Measurements from ENCODE around the gene CEBPG. TPM values are rescaled to one million over a fixed set of nuclear protein-coding genes. Genes with fewer than 3 reads are reported as not detected.

The CEBPG gene
- total and polyA plus RNA-seq, 7 experiments from 2014 or later: 7.8 to 22.4 (median 17.7) TPM

GRCh38 chr19:33387351-33388230 is 14.1 kb downstream of the CEBPG start:
- Mint-ChIP-seq H3K4me1 (peaks cover 6 to 13% (median 10%) of the 10 kb centered on the region in 7 donors), H3K27me3 (no peaks in the 10 kb centered on the region), H3K4me3 (no peak overlapping the region), H3K27ac (no peak overlapping the region), H3K9me3 (peaks cover 0 to 1% (median 0%) of the 10 kb centered on the region in 11 donors), H3K36me3 (peaks cover 0 to 3% (median 0%) of the 10 kb centered on the region in 5 donors)
- ATAC-seq: no peak
- Histone ChIP-seq H3K27me3 (ENCODE audit: control insufficient read depth in 2 of 2, insufficient read depth in 2 of 2, low read length in 2 of 2) (no peaks in the 10 kb centered on the region), H3K9me3 (ENCODE audit: control insufficient read depth in 2 of 3, low read length in 3 of 3) (no peaks in the 10 kb centered on the region), H3K4me3 (ENCODE audit: low read length) (no peak overlapping the region), H3K4me1 (ENCODE audit: control insufficient read depth in 2 of 2, insufficient read depth in 2 of 2, low read length in 2 of 2) (no peaks in the 10 kb centered on the region), H3K36me3 (ENCODE audit: control insufficient read depth in 2 of 3, insufficient read depth in 3 of 3, low read length in 3 of 3) (peaks cover 0 to 8% (median 0%) of the 10 kb centered on the region in 3 experiments), H3K27ac (ENCODE audit: low read depth, low read length) (no peak overlapping the region)
- DNase-seq: no peak
- intact Hi-C loops (cut with micrococcal nuclease): no loop called here
- CTCF ChIA-PET: no interaction called here
- POLR2A ChIA-PET: no interaction called here

DNA sequence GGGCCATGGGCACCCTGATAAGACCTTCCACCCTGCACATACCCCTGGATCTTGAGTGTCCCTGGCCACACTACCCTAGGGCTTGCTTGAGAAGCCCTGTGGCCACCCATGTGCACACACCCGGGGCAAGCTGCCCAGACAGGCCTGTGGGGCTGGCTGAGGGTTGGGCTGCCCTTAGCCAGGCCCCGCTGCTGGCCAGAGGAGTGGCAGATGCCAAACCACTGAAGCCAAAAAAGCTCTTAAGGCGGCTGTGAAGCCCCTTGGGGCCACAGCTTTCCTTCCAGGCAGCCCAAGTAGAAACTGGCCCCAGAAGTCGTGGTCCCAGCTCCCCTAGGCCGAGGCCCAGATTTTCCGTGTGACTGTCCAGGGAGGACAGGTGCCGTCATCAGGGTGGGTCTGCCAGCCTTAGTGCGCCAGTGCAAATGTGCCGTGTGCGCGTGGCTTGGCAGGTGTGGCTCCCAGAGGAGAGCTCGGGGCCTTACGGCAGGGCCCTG is 14.8 kb downstream of the CEBPG start:
- CTCF ChIA-PET: no interaction called here
- H3K27ac Mint-ChIP-seq: no peak overlapping the region
- H3K27me3 ChIP-seq (ENCODE audit: control insufficient read depth in 2 of 2, insufficient read depth in 2 of 2, low read length in 2 of 2): no peaks in the 10 kb centered on the region

GRCh38 chr19:33388725-33389420 is 15.4 kb downstream of the CEBPG start:
- H3K27ac Mint-ChIP-seq: no peak overlapping the region
- ChIA-PET POLR2A (no interaction called here), CTCF (no interaction called here)
- peaks cover 0 to 1% (median 0%) of the 10 kb centered on the region in 11 donors for H3K9me3 Mint-ChIP-seq
- intact Hi-C loops (cut with micrococcal nuclease): no loop called here
- H3K27me3 ChIP-seq (ENCODE audit: control insufficient read depth in 2 of 2, insufficient read depth in 2 of 2, low read length in 2 of 2): no peaks in the 10 kb centered on the region
- no peak overlapping the region for H3K27ac ChIP-seq (ENCODE audit: low read depth, low read length)
- peaks cover 0 to 3% (median 0%) of the 10 kb centered on the region in 5 donors for H3K36me3 Mint-ChIP-seq
- no peak for ATAC-seq
- H3K36me3 ChIP-seq (ENCODE audit: control insufficient read depth in 2 of 3, insufficient read depth in 3 of 3, low read length in 3 of 3): peaks cover 0 to 8% (median 0%) of the 10 kb centered on the region in 3 experiments
- no peaks in the 10 kb centered on the region for H3K4me1 ChIP-seq (ENCODE audit: control insufficient read depth in 2 of 2, insufficient read depth in 2 of 2, low read length in 2 of 2)
- no peaks in the 10 kb centered on the region for H3K9me3 ChIP-seq (ENCODE audit: control insufficient read depth in 2 of 3, low read length in 3 of 3)
- H3K4me1 Mint-ChIP-seq: peaks cover 3 to 10% (median 5%) of the 10 kb centered on the region in 7 donors
- no peak overlapping the region for H3K4me3 ChIP-seq (ENCODE audit: low read length)
- no peak for DNase-seq
- H3K27me3 Mint-ChIP-seq: no peaks in the 10 kb centered on the region
- H3K4me3 Mint-ChIP-seq: no peak overlapping the region

More for the DNA sequence above, 14.8 kb downstream of the CEBPG start:
- H3K4me1 Mint-ChIP-seq: peaks cover 4 to 13% (median 6%) of the 10 kb centered on the region in 7 donors
- ATAC-seq (no peak), DNase-seq (no peak)
- H3K36me3 Mint-ChIP-seq: peaks cover 0 to 3% (median 0%) of the 10 kb centered on the region in 5 donors
- Histone ChIP-seq H3K9me3 (ENCODE audit: control insufficient read depth in 2 of 3, low read length in 3 of 3) (no peaks in the 10 kb centered on the region), H3K27ac (ENCODE audit: low read depth, low read length) (no peak overlapping the region), H3K36me3 (ENCODE audit: control insufficient read depth in 2 of 3, insufficient read depth in 3 of 3, low read length in 3 of 3) (peaks cover 0 to 8% (median 0%) of the 10 kb centered on the region in 3 experiments), H3K4me1 (ENCODE audit: control insufficient read depth in 2 of 2, insufficient read depth in 2 of 2, low read length in 2 of 2) (no peaks in the 10 kb centered on the region), H3K4me3 (ENCODE audit: low read length) (no peak overlapping the region)
- POLR2A ChIA-PET: no interaction called here
- H3K9me3 Mint-ChIP-seq: peaks cover 0 to 1% (median 0%) of the 10 kb centered on the region in 11 donors
- no peak overlapping the region for H3K4me3 Mint-ChIP-seq
- H3K27me3 Mint-ChIP-seq: no peaks in the 10 kb centered on the region
- intact Hi-C loops (cut with micrococcal nuclease): no loop called here

- Histone ChIP-seq H3K27ac (ENCODE audit: low read depth, low read length) (no peak overlapping the region), H3K4me3 (ENCODE audit: low read length) (no peak overlapping the region), H3K27me3 (ENCODE audit: control insufficient read depth in 2 of 2, insufficient read depth in 2 of 2, low read length in 2 of 2) (no peaks in the 10 kb centered on the region), H3K9me3 (ENCODE audit: control insufficient read depth in 2 of 3, low read length in 3 of 3) (no peaks in the 10 kb centered on the region), H3K4me1 (ENCODE audit: control insufficient read depth in 2 of 2, insufficient read depth in 2 of 2, low read length in 2 of 2) (no peaks in the 10 kb centered on the region), H3K36me3 (ENCODE audit: control insufficient read depth in 2 of 3, insufficient read depth in 3 of 3, low read length in 3 of 3) (peaks cover 0 to 8% (median 0%) of the 10 kb centered on the region in 3 experiments)
- no peak for ATAC-seq
- H3K27me3 Mint-ChIP-seq: no peaks in the 10 kb centered on the region
- POLR2A ChIA-PET: interaction anchor here (0.5 kb wide), 1 partner anchor 332 kb away, joined by 5 read pairs; no protein-coding TSS in a partner anchor
- peaks cover 0 to 1% (median 0%) of the 10 kb centered on the region in 11 donors for H3K9me3 Mint-ChIP-seq
- no peak overlapping the region for H3K27ac Mint-ChIP-seq
- no peak for DNase-seq
- intact Hi-C loops (cut with micrococcal nuclease): no loop called here
- H3K4me1 Mint-ChIP-seq: peaks cover 0 to 8% (median 0%) of the 10 kb centered on the region in 7 donors
- peaks cover 0 to 3% (median 0%) of the 10 kb centered on the region in 5 donors for H3K36me3 Mint-ChIP-seq
- H3K4me3 Mint-ChIP-seq: no peak overlapping the region
- CTCF ChIA-PET: no interaction called here
Observed at GRCh38 chr19:33389421-33390100, 16.1 kb downstream of the CEBPG start.

DNA sequence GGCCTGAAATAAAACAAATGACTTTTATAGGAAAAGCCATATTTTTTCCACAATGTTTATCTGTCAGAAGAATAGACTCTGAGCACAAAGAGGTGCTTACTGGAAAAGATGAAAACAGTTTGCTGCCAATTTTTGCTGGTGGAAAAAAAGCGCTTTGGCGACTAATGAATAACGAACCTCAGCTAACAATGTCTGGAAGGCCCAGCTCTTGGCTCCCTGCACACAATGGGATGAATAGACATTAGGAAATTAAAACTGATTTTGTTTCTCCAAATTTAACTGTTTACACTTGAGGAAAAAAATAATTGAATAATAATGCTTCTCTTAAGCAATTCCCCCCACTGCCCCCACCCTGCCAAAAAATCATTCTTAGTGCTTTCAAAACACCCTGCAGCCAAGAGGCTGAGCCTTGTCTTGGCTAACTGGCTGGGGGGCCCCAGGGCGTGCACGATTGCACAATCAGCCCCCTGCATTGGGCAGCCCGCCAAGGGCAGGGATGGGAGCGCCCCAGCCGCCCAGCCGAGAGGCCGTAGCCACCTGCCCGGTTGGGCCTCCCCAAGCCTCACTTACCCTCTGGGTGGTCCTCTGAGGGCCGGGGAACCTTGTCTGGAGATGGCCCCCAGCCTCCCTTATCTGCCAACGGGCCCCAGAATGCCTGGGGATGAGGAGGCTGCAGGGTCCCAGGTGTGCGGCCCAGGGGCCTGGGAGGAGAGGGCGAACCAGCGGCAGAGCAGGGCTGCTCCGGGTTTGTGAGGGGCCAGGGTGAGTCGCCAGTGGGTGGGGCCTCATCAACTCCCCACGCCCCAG is 16.8 kb downstream of the CEBPG start:
- Mint-ChIP-seq H3K27ac (no peak overlapping the region), H3K9me3 (peaks cover 0 to 1% (median 0%) of the 10 kb centered on the region in 11 donors), H3K4me1 (peaks cover 0 to 8% (median 0%) of the 10 kb centered on the region in 7 donors), H3K36me3 (peaks cover 0 to 3% (median 0%) of the 10 kb centered on the region in 5 donors), H3K27me3 (no peaks in the 10 kb centered on the region), H3K4me3 (no peak overlapping the region)
- DNase-seq: no peak
- H3K36me3 ChIP-seq (ENCODE audit: control insufficient read depth in 2 of 3, insufficient read depth in 3 of 3, low read length in 3 of 3): peaks cover 0 to 8% (median 0%) of the 10 kb centered on the region in 3 experiments
- intact Hi-C loops (cut with micrococcal nuclease): no loop called here
- H3K4me1 ChIP-seq (ENCODE audit: control insufficient read depth in 2 of 2, insufficient read depth in 2 of 2, low read length in 2 of 2): no peaks in the 10 kb centered on the region
- no peak overlapping the region for H3K27ac ChIP-seq (ENCODE audit: low read depth, low read length)
- H3K27me3 ChIP-seq (ENCODE audit: control insufficient read depth in 2 of 2, insufficient read depth in 2 of 2, low read length in 2 of 2): no peaks in the 10 kb centered on the region
- no peaks in the 10 kb centered on the region for H3K9me3 ChIP-seq (ENCODE audit: control insufficient read depth in 2 of 3, low read length in 3 of 3)
- H3K4me3 ChIP-seq (ENCODE audit: low read length): no peak overlapping the region
- ChIA-PET CTCF (no interaction called here), POLR2A (interaction anchor here (0.5 kb wide), 1 partner anchor 333 kb away, joined by 5 read pairs; no protein-coding TSS in a partner anchor)
- ATAC-seq: no peak

All from naive thymus-derived CD4-positive, alpha-beta T cell (primary cell).